Liver (tissue), 9 donors: ENCODE measurements around the gene ERGIC1. TPM values are rescaled to one million over a fixed set of nuclear protein-coding genes. Genes with fewer than 3 reads are reported as not detected.

Source experiments
- DNase-seq: peaks from one replicate; pipeline ENCODE4 v3.0.0-alpha.2; 2017; ENCODE audit warnings: low spot score
- H3K27ac ChIP-seq, 2 donors: one replicate each; pipeline ENCODE4 v1.7.0; 2013; ENCODE audit warnings: inconsistent platforms in 2 of 2, low read length in 2 of 2, control low read depth in 1 of 2, low read depth in 1 of 2, mild to moderate bottlenecking in 1 of 2
- H3K27me3 ChIP-seq, 4 donors: one replicate each; pipeline versions ENCODE4 v1.6.1 to v1.7.0; 2013; ENCODE audit warnings: low read length in 3 of 4, inconsistent platforms in 1 of 4, mild to moderate bottlenecking in 1 of 4, moderate library complexity in 1 of 4; ENCODE audit not compliant: control insufficient read depth in 4 of 4, insufficient read depth in 4 of 4
- H3K36me3 ChIP-seq, 4 donors: one replicate each; pipeline versions ENCODE4 v1.6.1 to v1.7.0; 2013; ENCODE audit warnings: low read length in 3 of 4, mild to moderate bottlenecking in 3 of 4, low read depth in 1 of 4, moderate library complexity in 1 of 4; ENCODE audit not compliant: control insufficient read depth in 4 of 4, insufficient read depth in 3 of 4
- H3K4me1 ChIP-seq, 4 donors: one replicate each; pipeline versions ENCODE4 v1.6.1 to v1.7.0; 2013; ENCODE audit warnings: low read length in 3 of 4, mild to moderate bottlenecking in 3 of 4, moderate library complexity in 1 of 4; ENCODE audit not compliant: control insufficient read depth in 4 of 4, insufficient read depth in 4 of 4
- H3K4me3 ChIP-seq, 3 donors: one replicate each; pipeline versions ENCODE4 v1.6.1 to v1.7.0; 2013; ENCODE audit warnings: low read length in 3 of 3, control low read depth in 1 of 3, low read depth in 1 of 3, mild to moderate bottlenecking in 1 of 3
- H3K9ac ChIP-seq, 2 donors: one replicate each; pipeline ENCODE4 v1.7.0; 2013; ENCODE audit warnings: low read length in 2 of 2, mild to moderate bottlenecking in 2 of 2, moderate library complexity in 2 of 2, control low read depth in 1 of 2, low read depth in 1 of 2
- H3K9me3 ChIP-seq, 4 donors: one replicate each; pipeline versions ENCODE4 v1.6.1 to v1.7.0; 2013; ENCODE audit warnings: low read length in 3 of 4; ENCODE audit not compliant: control insufficient read depth in 4 of 4
- ATF3 ChIP-seq: IDR thresholded peaks from 2 replicates; pipeline ENCODE4 v1.6.1; 2016; ENCODE audit warnings: antibody characterized with exemption
- CTCF ChIP-seq: fragments of 150-350 bp; IDR thresholded peaks from 2 replicates; pipeline ENCODE4 v1.5.1; 2017; ENCODE audit warnings: improper control_type of control experiment, low read depth, low read length; ENCODE audit not compliant: missing input control
- FOXA2 ChIP-seq: IDR thresholded peaks from 2 replicates; pipeline ENCODE4 v1.6.1; 2016; ENCODE audit warnings: antibody characterized with exemption
- GABPA ChIP-seq, 2 donors: IDR thresholded peaks in 1 of 2; conservative IDR thresholded peaks in 1 of 2; 2 replicates each; pipeline ENCODE4 v1.6.1; 2016; ENCODE audit warnings: antibody characterized with exemption in 2 of 2, mild to moderate bottlenecking in 1 of 2, moderate library complexity in 1 of 2
- HNF4A ChIP-seq, 2 donors: conservative IDR thresholded peaks; 2 replicates each; pipeline ENCODE4 v1.6.1; 2016; ENCODE audit warnings: antibody characterized with exemption in 2 of 2, mild to moderate bottlenecking in 2 of 2
- HNF4G ChIP-seq: IDR thresholded peaks from 2 replicates; pipeline ENCODE4 v1.6.1; 2016; ENCODE audit warnings: antibody characterized with exemption
- JUND ChIP-seq, 2 donors: IDR thresholded peaks; 2 replicates each; pipeline ENCODE4 v1.6.1; 2016; ENCODE audit warnings: antibody characterized with exemption in 2 of 2
- MAX ChIP-seq: IDR thresholded peaks from 2 replicates; pipeline ENCODE4 v1.6.1; 2016; ENCODE audit warnings: antibody characterized with exemption
- NR2F2 ChIP-seq: IDR thresholded peaks from 2 replicates; pipeline ENCODE4 v1.6.1; 2016; ENCODE audit warnings: antibody characterized with exemption
- RXRA ChIP-seq, 2 donors: IDR thresholded peaks; 2 replicates each; pipeline ENCODE4 v1.6.1; 2017 to 2018; ENCODE audit warnings: antibody characterized with exemption in 2 of 2, mild to moderate bottlenecking in 1 of 2
- SP1 ChIP-seq: IDR thresholded peaks from 2 replicates; pipeline ENCODE4 v1.6.1; 2018; ENCODE audit warnings: antibody characterized with exemption, mild to moderate bottlenecking
- TAF1 ChIP-seq: conservative IDR thresholded peaks from 2 replicates; pipeline ENCODE4 v1.6.1; 2016; ENCODE audit warnings: antibody characterized with exemption, mild to moderate bottlenecking
- YY1 ChIP-seq: IDR thresholded peaks from 2 replicates; pipeline ENCODE4 v1.6.1; 2016; ENCODE audit warnings: antibody characterized with exemption, mild to moderate bottlenecking
- WGBS: extraction: QIAGEN DNeasy Blood & Tissue Kit; methylation state at CpG from one replicate; pipeline ENCODE4 v1.1.7; 2013; 5-methylcytosine and 5-hydroxymethylcytosine counted together
- polyA plus RNA-seq, 2 donors: library from polyadenylated mRNA; stranded (reverse) in 1 of 2; unstranded in 1 of 2; fragments of 200-250 nt in 1 of 2; fragments of >200 nt in 1 of 2; fragmentation: Nextera tagmentation in 1 of 2; extraction: Ambion mirVana in 1 of 2; gene quantifications; one replicate each; pipeline versions ENCODE4 v1.2.1 to v1.2.3, GENCODE V29; 2013 to 2015
- total RNA-seq, 2 donors: library from RNA; depleted of rRNA; stranded (reverse); fragments of >200 nt; gene quantifications; one replicate each; pipeline ENCODE4 v1.2.3, GENCODE V29; 2014
- TF ChIP-seq, protein P1 (sequence below): IDR thresholded peaks from 2 replicates; pipeline ENCODE4 v1.6.1; 2016; ENCODE audit warnings: antibody characterized with exemption, mild to moderate bottlenecking
- TF ChIP-seq, protein P2 (sequence below): IDR thresholded peaks from 2 replicates; pipeline ENCODE4 v1.6.1; 2016; ENCODE audit warnings: antibody characterized with exemption
- donor health status: healthy.
- donor health status: healthy.
- donor health status: healthy.
- donor health status: healthy.
- donor health status: healthy.

The ERGIC1 gene
- total and polyA plus RNA-seq, 4 donors = 45.4 to 155 (median 101) TPM

DNA sequence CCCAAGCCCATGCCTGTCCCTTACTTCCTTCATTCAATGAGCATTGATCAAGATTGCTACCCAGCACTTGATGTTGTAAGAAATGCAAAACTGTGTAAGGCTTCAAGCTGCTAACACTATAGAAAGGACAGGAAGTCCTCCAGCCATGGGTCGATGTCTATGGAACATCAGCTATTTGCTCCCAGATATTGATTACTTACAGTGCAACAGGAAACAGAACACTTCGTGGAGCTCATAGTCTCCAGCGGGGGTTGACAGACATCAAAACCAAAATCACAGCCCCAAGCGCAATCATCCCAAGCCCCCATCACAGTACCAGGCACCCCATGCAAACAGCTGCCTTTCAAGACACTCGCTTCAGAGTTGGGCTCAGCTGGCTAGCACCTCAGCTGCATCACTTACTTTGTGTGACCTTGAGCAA, 36.3 kb upstream of the ERGIC1 start (continued):
- TF ChIP-seq, protein P1, sequence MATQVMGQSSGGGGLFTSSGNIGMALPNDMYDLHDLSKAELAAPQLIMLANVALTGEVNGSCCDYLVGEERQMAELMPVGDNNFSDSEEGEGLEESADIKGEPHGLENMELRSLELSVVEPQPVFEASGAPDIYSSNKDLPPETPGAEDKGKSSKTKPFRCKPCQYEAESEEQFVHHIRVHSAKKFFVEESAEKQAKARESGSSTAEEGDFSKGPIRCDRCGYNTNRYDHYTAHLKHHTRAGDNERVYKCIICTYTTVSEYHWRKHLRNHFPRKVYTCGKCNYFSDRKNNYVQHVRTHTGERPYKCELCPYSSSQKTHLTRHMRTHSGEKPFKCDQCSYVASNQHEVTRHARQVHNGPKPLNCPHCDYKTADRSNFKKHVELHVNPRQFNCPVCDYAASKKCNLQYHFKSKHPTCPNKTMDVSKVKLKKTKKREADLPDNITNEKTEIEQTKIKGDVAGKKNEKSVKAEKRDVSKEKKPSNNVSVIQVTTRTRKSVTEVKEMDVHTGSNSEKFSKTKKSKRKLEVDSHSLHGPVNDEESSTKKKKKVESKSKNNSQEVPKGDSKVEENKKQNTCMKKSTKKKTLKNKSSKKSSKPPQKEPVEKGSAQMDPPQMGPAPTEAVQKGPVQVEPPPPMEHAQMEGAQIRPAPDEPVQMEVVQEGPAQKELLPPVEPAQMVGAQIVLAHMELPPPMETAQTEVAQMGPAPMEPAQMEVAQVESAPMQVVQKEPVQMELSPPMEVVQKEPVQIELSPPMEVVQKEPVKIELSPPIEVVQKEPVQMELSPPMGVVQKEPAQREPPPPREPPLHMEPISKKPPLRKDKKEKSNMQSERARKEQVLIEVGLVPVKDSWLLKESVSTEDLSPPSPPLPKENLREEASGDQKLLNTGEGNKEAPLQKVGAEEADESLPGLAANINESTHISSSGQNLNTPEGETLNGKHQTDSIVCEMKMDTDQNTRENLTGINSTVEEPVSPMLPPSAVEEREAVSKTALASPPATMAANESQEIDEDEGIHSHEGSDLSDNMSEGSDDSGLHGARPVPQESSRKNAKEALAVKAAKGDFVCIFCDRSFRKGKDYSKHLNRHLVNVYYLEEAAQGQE = no peak
- no peak for TF ChIP-seq NR2F2
- no peak for TF ChIP-seq FOXA2
- TF ChIP-seq TAF1 = no peak
- peak; percentile 18 for TF ChIP-seq YY1
- peak in 1 of 2 donors; percentile 32 for TF ChIP-seq JUND (IDR thresholded peaks at IDR 0.05)
- TF ChIP-seq SP1 = peak; percentile 67
- TF ChIP-seq GABPA (IDR thresholded peaks at IDR 0.05 in 1 of 2, conservative IDR thresholded peaks at IDR 0.05 in 1 of 2) = no peak
- TF ChIP-seq ATF3 = no peak

DNA sequence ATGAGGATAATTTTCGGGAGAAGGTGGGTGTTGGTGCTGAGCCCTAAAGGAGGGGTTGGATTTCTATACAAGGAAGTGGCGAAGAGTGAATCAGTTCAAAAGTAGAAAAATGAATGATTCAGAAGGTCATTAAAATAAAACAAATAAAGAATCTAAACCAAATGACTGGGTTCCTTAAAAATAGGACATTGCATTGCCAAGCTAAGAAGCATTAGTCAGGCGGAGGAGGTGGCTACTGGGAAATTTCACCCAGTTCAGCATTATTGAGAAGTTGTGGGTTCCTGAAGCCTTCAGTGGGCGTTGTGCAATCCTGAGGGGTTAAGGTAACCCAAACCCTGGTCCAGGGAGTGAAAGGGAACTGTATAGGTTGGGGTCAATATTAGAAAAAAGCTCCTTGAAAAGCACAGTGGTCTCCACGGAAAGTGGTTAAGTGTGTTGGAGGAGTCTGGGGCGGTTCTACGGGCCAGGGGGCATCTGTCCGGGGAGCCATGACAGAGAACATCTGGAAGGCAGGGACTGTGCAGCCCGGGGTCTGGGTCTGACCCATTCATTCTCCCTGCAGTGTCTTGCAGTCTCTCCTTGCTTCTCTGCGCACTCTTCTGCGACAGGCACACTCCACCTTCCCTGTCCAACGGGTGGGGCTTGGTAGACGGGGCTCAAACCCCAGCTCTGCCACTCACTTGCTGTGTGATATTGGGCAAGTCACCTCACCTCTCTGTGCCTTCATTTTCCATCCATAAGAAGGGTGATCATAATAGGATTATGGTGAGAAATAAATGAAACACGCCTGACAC, 35.4 kb upstream of the ERGIC1 start:
- TF ChIP-seq MAX (no peak), JUND (IDR thresholded peaks at IDR 0.05) (peak in 1 of 2 donors; percentile 32), GABPA (IDR thresholded peaks at IDR 0.05 in 1 of 2, conservative IDR thresholded peaks at IDR 0.05 in 1 of 2) (no peak), RXRA (IDR thresholded peaks at IDR 0.05) (peak in 1 of 2 donors; percentile 7), HNF4G (no peak)
- Histone ChIP-seq H3K4me3 (no peak overlapping the region), H3K36me3 (no peaks in the 10 kb centered on the region), H3K27ac (peak overlapping the region in 1 of 2 donors; percentile 64), H3K27me3 (no peaks in the 10 kb centered on the region), H3K9ac (no peak overlapping the region), H3K4me1 (peaks cover 2 to 7% (median 5%) of the 10 kb centered on the region in 4 donors), H3K9me3 (no peaks in the 10 kb centered on the region)
- no peak for DNase-seq
- WGBS = 84% methylated on average over 14 of the region's 14 CpGs

- peaks cover 0 to 6% (median 2%) of the 10 kb centered on the region in 4 donors for H3K4me1 ChIP-seq
- 95% methylated on average over 6 of the region's 6 CpGs for WGBS
- no peaks in the 10 kb centered on the region for H3K36me3 ChIP-seq
- H3K27me3 ChIP-seq = no peaks in the 10 kb centered on the region
- peak overlapping the region in 1 of 2 donors; percentile 8 for H3K9ac ChIP-seq
- no peaks in the 10 kb centered on the region for H3K9me3 ChIP-seq
- no peak overlapping the region for H3K4me3 ChIP-seq
- H3K27ac ChIP-seq = peak overlapping the region; percentile 63 to 64
- DNase-seq = no peak
- TF ChIP-seq HNF4A (conservative IDR thresholded peaks at IDR 0.05) (no peak), SP1 (no peak), RXRA (IDR thresholded peaks at IDR 0.05) (no peak), GABPA (IDR thresholded peaks at IDR 0.05 in 1 of 2, conservative IDR thresholded peaks at IDR 0.05 in 1 of 2) (no peak), YY1 (no peak), FOXA2 (no peak), NR2F2 (no peak), MAX (no peak), TAF1 (no peak), ATF3 (no peak), CTCF (no peak), HNF4G (no peak), JUND (IDR thresholded peaks at IDR 0.05) (no peak)
- TF ChIP-seq, protein P2, sequence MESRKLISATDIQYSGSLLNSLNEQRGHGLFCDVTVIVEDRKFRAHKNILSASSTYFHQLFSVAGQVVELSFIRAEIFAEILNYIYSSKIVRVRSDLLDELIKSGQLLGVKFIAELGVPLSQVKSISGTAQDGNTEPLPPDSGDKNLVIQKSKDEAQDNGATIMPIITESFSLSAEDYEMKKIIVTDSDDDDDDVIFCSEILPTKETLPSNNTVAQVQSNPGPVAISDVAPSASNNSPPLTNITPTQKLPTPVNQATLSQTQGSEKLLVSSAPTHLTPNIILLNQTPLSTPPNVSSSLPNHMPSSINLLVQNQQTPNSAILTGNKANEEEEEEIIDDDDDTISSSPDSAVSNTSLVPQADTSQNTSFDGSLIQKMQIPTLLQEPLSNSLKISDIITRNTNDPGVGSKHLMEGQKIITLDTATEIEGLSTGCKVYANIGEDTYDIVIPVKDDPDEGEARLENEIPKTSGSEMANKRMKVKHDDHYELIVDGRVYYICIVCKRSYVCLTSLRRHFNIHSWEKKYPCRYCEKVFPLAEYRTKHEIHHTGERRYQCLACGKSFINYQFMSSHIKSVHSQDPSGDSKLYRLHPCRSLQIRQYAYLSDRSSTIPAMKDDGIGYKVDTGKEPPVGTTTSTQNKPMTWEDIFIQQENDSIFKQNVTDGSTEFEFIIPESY = no peak
Observed at GRCh38 chr5:172799416-172799815, 34.6 kb upstream of the ERGIC1 start.
